Small intestine (tissue), 7 donors: ENCODE measurements around the gene SLC12A1. TPM values are rescaled to one million over a fixed set of nuclear protein-coding genes. Genes with fewer than 3 reads are reported as not detected.

Experiments
- DNase-seq, 2 donors: peaks; one replicate each; pipeline versions ENCODE4 v3.0.0 to v3.0.0-alpha.2; 2013
- FAIRE-seq: peaks from 2 replicates; lab custom pipeline; 2012; peaks lifted over from hg19 to GRCh38; lab: Jason Lieb, UNC
- H3K27ac ChIP-seq, 3 donors: one replicate each; pipeline ENCODE4 v1.5.1; 2013; ENCODE audit warnings: low read length in 2 of 3, mild to moderate bottlenecking in 2 of 3, control low read depth in 1 of 3, inconsistent platforms in 1 of 3, low read depth in 1 of 3, moderate library complexity in 1 of 3
- H3K27me3 ChIP-seq, 3 donors: one replicate each; pipeline ENCODE4 v1.6.1; 2013; ENCODE audit warnings: low read length in 3 of 3, inconsistent platforms in 1 of 3; ENCODE audit not compliant: control insufficient read depth in 3 of 3, insufficient read depth in 3 of 3
- H3K36me3 ChIP-seq, 3 donors: one replicate each; pipeline ENCODE4 v1.6.1; 2013; ENCODE audit warnings: low read length in 3 of 3, inconsistent platforms in 1 of 3, low read depth in 1 of 3, mild to moderate bottlenecking in 1 of 3, moderate library complexity in 1 of 3; ENCODE audit not compliant: control insufficient read depth in 3 of 3, insufficient read depth in 2 of 3
- H3K4me1 ChIP-seq, 3 donors: one replicate each; pipeline ENCODE4 v1.6.1; 2013; ENCODE audit warnings: low read length in 2 of 3, inconsistent platforms in 1 of 3, low read depth in 1 of 3, mild to moderate bottlenecking in 1 of 3, moderate library complexity in 1 of 3; ENCODE audit not compliant: control insufficient read depth in 3 of 3, insufficient read depth in 2 of 3
- H3K4me3 ChIP-seq, 3 donors: one replicate each; pipeline ENCODE4 v1.5.1; 2013; ENCODE audit warnings: low read length in 3 of 3, control low read depth in 1 of 3, inconsistent platforms in 1 of 3, low read depth in 1 of 3, mild to moderate bottlenecking in 1 of 3, moderate library complexity in 1 of 3
- H3K9me3 ChIP-seq, 2 donors: one replicate each; pipeline ENCODE4 v1.6.1; 2013; ENCODE audit warnings: low read depth in 1 of 2, low read length in 1 of 2; ENCODE audit not compliant: control insufficient read depth in 2 of 2, insufficient read depth in 1 of 2
- WGBS, 3 donors: extraction: QIAGEN DNeasy Blood & Tissue Kit; methylation state at CpG; one replicate each; pipeline ENCODE4 v1.1.7; 2013; 5-methylcytosine and 5-hydroxymethylcytosine counted together
- polyA plus RNA-seq, 4 donors: library from polyadenylated mRNA; stranded (reverse) in 3 of 4; unstranded in 1 of 4; fragments of 200-250 nt in 3 of 4; fragments of 120-200 nt in 1 of 4; gene quantifications; one replicate each; pipeline versions ENCODE4 v1.2.1 to v1.2.3, GENCODE V29; 2013
- donor health status: healthy with polysubstance abuse.
- donor health status: control.
- donor health status: control.
- donor health status: Bipolar disorder and iron deficiency.
- donor health status: healthy.

SLC12A1 gene
- polyA plus RNA-seq, 4 donors = 0.04 to 0.06 TPM; not detected in 2

GRCh38 chr15:48221885-48222284 lies 15.8 kb downstream of the SLC12A1 start:
- DNase-seq (no peak), FAIRE-seq (no peak)
- no peaks in the 10 kb centered on the region for H3K4me1 ChIP-seq
- no peaks in the 10 kb centered on the region for H3K27me3 ChIP-seq
- H3K36me3 ChIP-seq = no peaks in the 10 kb centered on the region
- 85 to 91% (median 88%) methylated on average over 4 of the region's 4 CpGs for WGBS, 3 donors
- no peak overlapping the region for H3K27ac ChIP-seq
- no peak overlapping the region for H3K4me3 ChIP-seq
- no peaks in the 10 kb centered on the region for H3K9me3 ChIP-seq

GRCh38 chr15:48222627-48223026 lies 16.5 kb downstream of the SLC12A1 start:
- Histone ChIP-seq H3K27me3 (no peaks in the 10 kb centered on the region), H3K9me3 (no peaks in the 10 kb centered on the region), H3K4me3 (no peak overlapping the region), H3K27ac (no peak overlapping the region), H3K36me3 (no peaks in the 10 kb centered on the region), H3K4me1 (no peaks in the 10 kb centered on the region)
- WGBS, 3 donors = 41 to 61% (median 44%) methylated on average over 1 of the region's 1 CpG
- DNase-seq = no peak
- no peak for FAIRE-seq

GRCh38 chr15:48225771-48226170 lies 19.7 kb downstream of the SLC12A1 start:
- no peak overlapping the region for H3K4me3 ChIP-seq
- FAIRE-seq = no peak
- no peaks in the 10 kb centered on the region for H3K4me1 ChIP-seq
- H3K9me3 ChIP-seq = no peaks in the 10 kb centered on the region
- no peaks in the 10 kb centered on the region for H3K27me3 ChIP-seq
- DNase-seq = no peak
- 70 to 71% (median 70%) methylated on average over 3 of the region's 3 CpGs for WGBS, 3 donors
- H3K27ac ChIP-seq = no peak overlapping the region
- no peaks in the 10 kb centered on the region for H3K36me3 ChIP-seq

GRCh38 chr15:48230498-48230897 lies 24.4 kb downstream of the SLC12A1 start:
- 78 to 87% (median 86%) methylated on average over 5 of the region's 5 CpGs for WGBS, 3 donors
- Histone ChIP-seq H3K9me3 (no peaks in the 10 kb centered on the region), H3K36me3 (no peaks in the 10 kb centered on the region), H3K4me3 (no peak overlapping the region), H3K27me3 (no peaks in the 10 kb centered on the region), H3K4me1 (no peaks in the 10 kb centered on the region), H3K27ac (no peak overlapping the region)
- FAIRE-seq (no peak), DNase-seq (no peak)

- H3K9me3 ChIP-seq = no peaks in the 10 kb centered on the region
- H3K36me3 ChIP-seq = no peaks in the 10 kb centered on the region
- no peak for FAIRE-seq
- H3K27ac ChIP-seq = no peak overlapping the region
- no peak overlapping the region for H3K4me3 ChIP-seq
- DNase-seq = no peak
- H3K4me1 ChIP-seq = no peaks in the 10 kb centered on the region
- H3K27me3 ChIP-seq = no peaks in the 10 kb centered on the region
Observed at GRCh38 chr15:48233246-48233645, 27.1 kb downstream of the SLC12A1 start.

- no peaks in the 10 kb centered on the region for H3K27me3 ChIP-seq
- 85 to 93% (median 92%) methylated on average over 4 of the region's 4 CpGs for WGBS, 3 donors
- H3K4me3 ChIP-seq = no peak overlapping the region
- no peak for FAIRE-seq
- DNase-seq = no peak
- no peaks in the 10 kb centered on the region for H3K9me3 ChIP-seq
- H3K4me1 ChIP-seq = no peaks in the 10 kb centered on the region
- H3K27ac ChIP-seq = no peak overlapping the region
- H3K36me3 ChIP-seq = no peaks in the 10 kb centered on the region
Observed at GRCh38 chr15:48239334-48239733, 33.2 kb downstream of the SLC12A1 start.

- Histone ChIP-seq H3K4me3 (no peak overlapping the region), H3K36me3 (no peaks in the 10 kb centered on the region), H3K9me3 (no peaks in the 10 kb centered on the region), H3K27ac (no peak overlapping the region), H3K4me1 (no peaks in the 10 kb centered on the region), H3K27me3 (no peaks in the 10 kb centered on the region)
- no peak for DNase-seq
- FAIRE-seq = no peak
Observed at GRCh38 chr15:48242015-48242414, 35.9 kb downstream of the SLC12A1 start.

GRCh38 chr15:48242535-48242934 lies 36.4 kb downstream of the SLC12A1 start:
- H3K9me3 ChIP-seq = no peaks in the 10 kb centered on the region
- H3K36me3 ChIP-seq = no peaks in the 10 kb centered on the region
- DNase-seq (no peak), FAIRE-seq (no peak)
- no peaks in the 10 kb centered on the region for H3K4me1 ChIP-seq
- H3K4me3 ChIP-seq = no peak overlapping the region
- no peaks in the 10 kb centered on the region for H3K27me3 ChIP-seq
- WGBS, 3 donors = 66 to 78% (median 78%) methylated on average over 4 of the region's 4 CpGs
- no peak overlapping the region for H3K27ac ChIP-seq

- Histone ChIP-seq H3K4me3 (no peak overlapping the region), H3K27me3 (no peaks in the 10 kb centered on the region), H3K4me1 (no peaks in the 10 kb centered on the region), H3K27ac (no peak overlapping the region), H3K36me3 (no peaks in the 10 kb centered on the region), H3K9me3 (no peaks in the 10 kb centered on the region)
- WGBS, 3 donors = 80 to 91% (median 83%) methylated on average over 1 of the region's 1 CpG
- DNase-seq (no peak), FAIRE-seq (no peak)
Observed at GRCh38 chr15:48244921-48245320, 38.8 kb downstream of the SLC12A1 start.
